NT2/D1 (cell line): ENCODE results near the gene ADCY3.

ENCODE experiments used
- YY1 ChIP-seq: IDR thresholded peaks from 2 replicates; pipeline ENCODE4 v1.6.1; 2011; ENCODE audit not compliant: insufficient read length, insufficient read depth
- ZNF274 ChIP-seq: IDR thresholded peaks from 2 replicates; pipeline ENCODE4 v1.6.1; 2011; ENCODE audit warnings: mild to moderate bottlenecking, low read depth, low read length

DNA sequence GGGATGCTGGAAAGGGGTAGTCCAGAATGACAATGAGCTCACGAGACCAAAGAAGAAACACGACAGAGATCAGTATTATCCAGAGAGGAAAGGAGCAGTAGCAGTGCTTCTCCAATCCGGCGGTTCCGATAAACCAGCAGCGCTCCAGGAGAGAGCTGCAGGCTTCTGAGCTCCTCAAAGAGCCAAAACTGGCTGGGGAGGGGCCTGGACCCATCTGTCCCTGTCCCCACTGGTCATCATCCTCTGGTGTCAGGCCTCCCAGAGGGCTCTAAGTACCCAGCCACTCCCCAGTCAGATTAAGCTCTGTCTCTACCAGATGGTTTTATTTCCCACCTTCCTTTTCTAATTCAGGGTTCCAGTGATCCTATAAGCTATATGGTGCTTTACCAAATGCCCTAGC is 28.5 kb upstream of the ADCY3 start:
- TF ChIP-seq YY1: no peak
- no peak for TF ChIP-seq ZNF274
